Measurements from ENCODE around the gene PAPLN.

Gene PAPLN

DNA sequence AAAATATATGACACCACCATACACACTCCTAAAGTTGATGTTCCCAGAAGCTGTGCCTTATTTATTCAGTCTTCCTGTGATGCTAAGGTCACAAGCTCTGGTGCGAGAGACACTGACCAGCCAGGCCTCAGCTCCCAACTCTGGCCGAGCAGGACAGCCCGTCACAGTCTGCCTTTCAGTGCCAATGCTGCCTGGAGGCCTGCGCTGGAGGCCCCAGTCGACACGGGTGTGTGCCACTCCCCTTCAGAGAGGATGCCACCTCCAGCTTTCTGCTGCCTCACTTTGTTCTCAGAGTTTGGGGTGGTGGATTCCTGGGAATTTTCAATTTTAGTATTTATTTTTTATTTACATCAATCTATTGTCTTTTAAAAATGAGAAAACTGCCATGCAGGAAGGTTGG, 7.3 kb upstream of the PAPLN start:
- no peak overlapping the region for H3K27ac ChIP-seq (ENCODE audit: low read depth, low read length)
- H2BK12ac ChIP-seq (ENCODE audit: low read length) = no peak overlapping the region
- H3K36me3 ChIP-seq (ENCODE audit: control insufficient read depth in 1 of 2, insufficient read depth in 2 of 2, low read length in 2 of 2) = peaks cover 0 to 6% of the 10 kb centered on the region in 2 experiments
- no CpG with 5 or more reads among the region's 6 CpGs for WGBS (ENCODE audit: extremely low coverage, insufficient coverage, insufficient read length)
- no peak overlapping the region for H3K4ac ChIP-seq (ENCODE audit: low read depth, low read length)
- no peak for DNase-seq
- no peak overlapping the region for H2AK5ac ChIP-seq (ENCODE audit: low read length)
- H3K79me2 ChIP-seq (ENCODE audit: control insufficient read depth, insufficient read depth, low read length, poor library complexity) = no peaks in the 10 kb centered on the region
- no peak overlapping the region for H2BK120ac ChIP-seq (ENCODE audit: insufficient read depth, low read length, poor library complexity)
- no peaks in the 10 kb centered on the region for H3K9me3 ChIP-seq (ENCODE audit: insufficient read depth, low read depth, low read length)
- H4K12ac ChIP-seq (ENCODE audit: low read depth, low read length) = no peak overlapping the region
- no peak overlapping the region for H2BK5ac ChIP-seq (ENCODE audit: low read depth, low read length, poor library complexity)
- no peak overlapping the region for H3K4me3 ChIP-seq (ENCODE audit: low read depth, low read length)
- no peak overlapping the region for H3K18ac ChIP-seq (ENCODE audit: low read length)
- H3K4me1 ChIP-seq (ENCODE audit: control insufficient read depth in 1 of 2, insufficient read depth in 2 of 2, low read length in 2 of 2) = peaks cover 0 to 2% of the 10 kb centered on the region in 2 experiments
- no peak overlapping the region for H3K4me2 ChIP-seq (ENCODE audit: low read length)
- no peak overlapping the region for H3K14ac ChIP-seq (ENCODE audit: low read length)
- peaks cover 12% of the 10 kb centered on the region for H3K27me3 ChIP-seq (ENCODE audit: insufficient read depth, low read length)
- no peaks in the 10 kb centered on the region for H3K79me1 ChIP-seq (ENCODE audit: low read length)
- no peak overlapping the region for H4K8ac ChIP-seq (ENCODE audit: low read depth, low read length)
- H3K9ac ChIP-seq (ENCODE audit: low read length) = no peak overlapping the region
- H3K23ac ChIP-seq (ENCODE audit: low read length) = no peak overlapping the region
- no peak overlapping the region for H2AFZ ChIP-seq (ENCODE audit: insufficient read depth, low read length, poor library complexity)
- H4K91ac ChIP-seq (ENCODE audit: low read depth, low read length) = no peak overlapping the region

DNA sequence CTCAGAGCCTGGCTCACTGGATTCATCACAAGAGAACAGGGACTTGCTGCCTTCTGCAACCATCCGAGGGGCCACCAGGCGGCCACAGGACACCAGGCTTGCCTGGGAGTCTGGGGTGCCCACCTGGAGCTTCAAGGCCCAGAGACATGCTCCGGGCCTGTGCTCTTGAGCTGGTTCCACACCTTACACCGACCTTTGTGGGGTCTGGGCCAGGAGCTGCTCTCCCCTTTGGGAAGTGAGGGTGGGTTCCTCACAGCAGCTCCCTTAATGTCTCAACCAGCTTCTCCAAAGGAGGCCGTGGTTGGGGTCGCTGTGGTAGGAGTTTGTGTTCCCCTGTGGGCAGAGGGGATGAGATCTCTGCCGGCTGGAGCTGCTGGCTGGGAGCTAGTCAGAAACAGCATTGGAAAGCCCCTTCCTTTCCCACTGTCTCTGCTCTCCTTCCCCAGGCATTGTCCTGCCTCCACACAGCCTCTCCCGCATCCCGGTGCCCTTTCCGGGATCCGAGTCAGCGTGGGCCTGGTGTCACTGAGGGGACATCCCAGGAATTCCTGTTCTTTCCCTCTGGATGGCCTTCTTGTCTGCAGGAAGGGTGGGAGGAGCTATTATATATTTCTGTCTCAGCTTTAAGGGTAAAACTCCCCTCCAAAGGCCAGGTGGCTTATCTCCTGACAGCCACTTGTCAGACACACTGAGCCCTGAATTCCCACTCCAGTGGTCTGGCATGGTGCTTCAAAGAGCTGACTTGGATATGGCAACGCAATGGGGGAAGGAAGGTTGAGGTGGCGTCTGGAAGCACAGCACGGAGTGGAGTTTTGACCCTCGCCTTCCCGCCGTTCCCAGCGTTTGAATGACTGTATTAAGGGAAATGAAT, 5.1 kb upstream of the PAPLN start:
- no peak overlapping the region for H2BK12ac ChIP-seq (ENCODE audit: low read length)
- H3K79me1 ChIP-seq (ENCODE audit: low read length) = no peaks in the 10 kb centered on the region
- no peak overlapping the region for H3K14ac ChIP-seq (ENCODE audit: low read length)
- H2BK120ac ChIP-seq (ENCODE audit: insufficient read depth, low read length, poor library complexity) = no peak overlapping the region
- peaks cover under 1 to 3% of the 10 kb centered on the region in 2 experiments for H3K4me1 ChIP-seq (ENCODE audit: control insufficient read depth in 1 of 2, insufficient read depth in 2 of 2, low read length in 2 of 2)
- no peak overlapping the region for H4K91ac ChIP-seq (ENCODE audit: low read depth, low read length)
- peaks cover 0 to 6% of the 10 kb centered on the region in 2 experiments for H3K36me3 ChIP-seq (ENCODE audit: control insufficient read depth in 1 of 2, insufficient read depth in 2 of 2, low read length in 2 of 2)
- no peak overlapping the region for H3K23ac ChIP-seq (ENCODE audit: low read length)
- no peaks in the 10 kb centered on the region for H3K79me2 ChIP-seq (ENCODE audit: control insufficient read depth, insufficient read depth, low read length, poor library complexity)
- no peak for DNase-seq
- no peak overlapping the region for H3K9ac ChIP-seq (ENCODE audit: low read length)
- H3K27ac ChIP-seq (ENCODE audit: low read depth, low read length) = no peak overlapping the region
- H3K18ac ChIP-seq (ENCODE audit: low read length) = no peak overlapping the region
- WGBS (ENCODE audit: extremely low coverage, insufficient coverage, insufficient read length) = no CpG with 5 or more reads among the region's 19 CpGs
- H3K9me3 ChIP-seq (ENCODE audit: insufficient read depth, low read depth, low read length) = no peaks in the 10 kb centered on the region
- H4K8ac ChIP-seq (ENCODE audit: low read depth, low read length) = no peak overlapping the region
- no peak overlapping the region for H4K12ac ChIP-seq (ENCODE audit: low read depth, low read length)
- no peak overlapping the region for H3K4ac ChIP-seq (ENCODE audit: low read depth, low read length)
- H3K4me2 ChIP-seq (ENCODE audit: low read length) = no peak overlapping the region
- no peak overlapping the region for H3K4me3 ChIP-seq (ENCODE audit: low read depth, low read length)
- H3K27me3 ChIP-seq (ENCODE audit: insufficient read depth, low read length) = peaks cover 29% of the 10 kb centered on the region
- no peak overlapping the region for H2BK5ac ChIP-seq (ENCODE audit: low read depth, low read length, poor library complexity)
- H2AFZ ChIP-seq (ENCODE audit: insufficient read depth, low read length, poor library complexity) = no peak overlapping the region
- no peak overlapping the region for H2AK5ac ChIP-seq (ENCODE audit: low read length)

DNA sequence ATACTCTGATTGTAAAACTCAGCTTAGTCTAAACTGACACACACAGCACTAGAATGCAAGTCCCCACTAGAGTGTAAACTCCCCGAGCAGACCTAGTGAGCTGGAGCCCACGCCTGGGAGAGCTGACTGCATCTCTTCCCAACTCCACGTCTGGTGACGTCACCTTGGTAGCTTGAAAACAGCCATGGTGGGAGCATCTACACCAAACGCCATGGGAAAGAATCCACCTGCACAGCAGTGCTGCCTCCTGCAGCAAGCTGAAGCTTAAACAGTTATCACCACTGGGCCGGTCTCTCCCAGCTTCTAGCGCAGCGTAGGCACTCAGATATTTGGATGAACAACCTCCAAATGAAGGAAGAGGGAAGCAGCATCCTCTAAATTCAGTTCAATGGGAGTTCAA, 4.3 kb upstream of the PAPLN start:
- Histone ChIP-seq H2BK12ac (ENCODE audit: low read length) (no peak overlapping the region), H3K79me1 (ENCODE audit: low read length) (no peaks in the 10 kb centered on the region), H3K23ac (ENCODE audit: low read length) (no peak overlapping the region), H3K36me3 (ENCODE audit: control insufficient read depth in 1 of 2, insufficient read depth in 2 of 2, low read length in 2 of 2) (peaks cover 0 to 6% of the 10 kb centered on the region in 2 experiments), H3K4me1 (ENCODE audit: control insufficient read depth in 1 of 2, insufficient read depth in 2 of 2, low read length in 2 of 2) (peaks cover 7 to 8% of the 10 kb centered on the region in 2 experiments), H3K27me3 (ENCODE audit: insufficient read depth, low read length) (peaks cover 36% of the 10 kb centered on the region), H3K18ac (ENCODE audit: low read length) (no peak overlapping the region), H4K12ac (ENCODE audit: low read depth, low read length) (no peak overlapping the region), H3K79me2 (ENCODE audit: control insufficient read depth, insufficient read depth, low read length, poor library complexity) (no peaks in the 10 kb centered on the region), H3K9me3 (ENCODE audit: insufficient read depth, low read depth, low read length) (no peaks in the 10 kb centered on the region), H4K8ac (ENCODE audit: low read depth, low read length) (no peak overlapping the region), H2BK120ac (ENCODE audit: insufficient read depth, low read length, poor library complexity) (no peak overlapping the region), H3K4me3 (ENCODE audit: low read depth, low read length) (no peak overlapping the region), H2AFZ (ENCODE audit: insufficient read depth, low read length, poor library complexity) (no peak overlapping the region), H3K4ac (ENCODE audit: low read depth, low read length) (no peak overlapping the region), H4K91ac (ENCODE audit: low read depth, low read length) (no peak overlapping the region), H2BK5ac (ENCODE audit: low read depth, low read length, poor library complexity) (no peak overlapping the region), H2AK5ac (ENCODE audit: low read length) (no peak overlapping the region), H3K14ac (ENCODE audit: low read length) (no peak overlapping the region), H3K9ac (ENCODE audit: low read length) (no peak overlapping the region), H3K4me2 (ENCODE audit: low read length) (no peak overlapping the region), H3K27ac (ENCODE audit: low read depth, low read length) (no peak overlapping the region)
- peak in 1 of 2 donors; percentile 23 for DNase-seq
- WGBS (ENCODE audit: extremely low coverage, insufficient coverage, insufficient read length) = no CpG with 5 or more reads among the region's 8 CpGs

DNA sequence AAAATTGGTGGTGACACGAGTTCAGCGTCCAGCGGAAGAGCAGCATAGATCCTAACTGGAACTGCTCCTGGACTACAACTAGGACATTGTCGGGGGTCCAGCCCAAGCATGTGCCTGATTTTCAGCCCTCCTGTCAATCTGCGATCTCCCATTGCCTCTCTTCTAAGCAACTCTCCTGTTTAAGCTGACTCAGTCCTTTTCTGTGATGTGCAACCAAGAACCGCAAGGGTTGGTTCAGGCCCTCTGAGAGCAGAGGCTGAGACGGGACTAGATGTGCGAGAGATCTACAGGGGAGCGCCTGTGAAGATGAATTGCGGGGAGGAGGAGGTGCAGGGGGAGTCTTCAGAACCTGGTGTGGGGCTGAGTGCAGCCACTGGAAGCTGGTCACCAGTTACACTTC, 3.7 kb upstream of the PAPLN start:
- H2BK120ac ChIP-seq (ENCODE audit: insufficient read depth, low read length, poor library complexity) = no peak overlapping the region
- no peaks in the 10 kb centered on the region for H3K79me2 ChIP-seq (ENCODE audit: control insufficient read depth, insufficient read depth, low read length, poor library complexity)
- no peak overlapping the region for H3K4me2 ChIP-seq (ENCODE audit: low read length)
- H2BK12ac ChIP-seq (ENCODE audit: low read length) = no peak overlapping the region
- peaks cover 8 to 10% of the 10 kb centered on the region in 2 experiments for H3K4me1 ChIP-seq (ENCODE audit: control insufficient read depth in 1 of 2, insufficient read depth in 2 of 2, low read length in 2 of 2)
- no peak overlapping the region for H3K27ac ChIP-seq (ENCODE audit: low read depth, low read length)
- no peak overlapping the region for H4K91ac ChIP-seq (ENCODE audit: low read depth, low read length)
- no peak overlapping the region for H4K12ac ChIP-seq (ENCODE audit: low read depth, low read length)
- H2AFZ ChIP-seq (ENCODE audit: insufficient read depth, low read length, poor library complexity) = no peak overlapping the region
- no peak overlapping the region for H3K23ac ChIP-seq (ENCODE audit: low read length)
- no peak overlapping the region for H3K4me3 ChIP-seq (ENCODE audit: low read depth, low read length)
- no peak overlapping the region for H2BK5ac ChIP-seq (ENCODE audit: low read depth, low read length, poor library complexity)
- DNase-seq = no peak
- H3K9me3 ChIP-seq (ENCODE audit: insufficient read depth, low read depth, low read length) = no peaks in the 10 kb centered on the region
- no peak overlapping the region for H3K9ac ChIP-seq (ENCODE audit: low read length)
- no peak overlapping the region for H3K14ac ChIP-seq (ENCODE audit: low read length)
- H3K79me1 ChIP-seq (ENCODE audit: low read length) = no peaks in the 10 kb centered on the region
- peaks cover 42% of the 10 kb centered on the region for H3K27me3 ChIP-seq (ENCODE audit: insufficient read depth, low read length)
- no peak overlapping the region for H3K18ac ChIP-seq (ENCODE audit: low read length)
- H2AK5ac ChIP-seq (ENCODE audit: low read length) = no peak overlapping the region
- no peak overlapping the region for H4K8ac ChIP-seq (ENCODE audit: low read depth, low read length)
- WGBS (ENCODE audit: extremely low coverage, insufficient coverage, insufficient read length) = no CpG with 5 or more reads among the region's 10 CpGs
- no peak overlapping the region for H3K4ac ChIP-seq (ENCODE audit: low read depth, low read length)
- peaks cover 0 to 5% of the 10 kb centered on the region in 2 experiments for H3K36me3 ChIP-seq (ENCODE audit: control insufficient read depth in 1 of 2, insufficient read depth in 2 of 2, low read length in 2 of 2)

All from trophoblast cell (in vitro differentiated cells and primary cell).